CD4-positive, alpha-beta T cell (primary cell): ENCODE data around the gene SYTL4. TPM values are rescaled to one million over a fixed set of nuclear protein-coding genes. Genes with fewer than 3 reads are reported as not detected.

ENCODE experiments used
- ATAC-seq: fragments of 200-7000 bp; cut with Tn5 transposase; one replicate; pipeline ENCODE4 v1.10.0; 2022; ENCODE audit warnings: mild to moderate bottlenecking; ENCODE audit not compliant: poor library complexity
- CTCF ChIA-PET: fragments of 350-600 bp; sonication (Branson Sonifier 250); formaldehyde crosslinking; loops from one replicate; lab custom pipeline; 2021; ENCODE audit warnings: antibody characterized with exemption, inconsistent platforms; lab: Charles Lee
- POLR2A ChIA-PET: fragments of 350-600 bp; sonication (Branson Sonifier 250); formaldehyde crosslinking; loops from one replicate; lab custom pipeline; 2021; ENCODE audit warnings: antibody characterized with exemption, inconsistent platforms; lab: Charles Lee
- DNase-seq, 14 experiments: peaks; one replicate each; pipeline ENCODE4 v3.0.0-alpha.2; 2013 to 2020; ENCODE audit warnings: mixed read lengths in 2 of 14
- H3K27ac ChIP-seq, 2 donors: one replicate each; pipeline versions ENCODE4 v1.5.1 to v1.7.0; 2013; ENCODE audit warnings: low read length in 2 of 2, low read depth in 1 of 2, mild to moderate bottlenecking in 1 of 2
- H3K27me3 ChIP-seq, 2 experiments: 1 replicate in 1 of 2; 2 replicates in 1 of 2; pipeline versions ENCODE4 v1.6.1 to v1.7.0; 2013; ENCODE audit warnings: low read length in 2 of 2, control low read depth in 1 of 2, mild to moderate bottlenecking in 1 of 2, moderate library complexity in 1 of 2; ENCODE audit not compliant: insufficient read depth in 2 of 2, control insufficient read depth in 1 of 2
- H3K36me3 ChIP-seq: one replicate; pipeline ENCODE4 v1.6.1; 2013; ENCODE audit warnings: low read length, control low read depth; ENCODE audit not compliant: insufficient read depth
- H3K4me1 ChIP-seq: one replicate; pipeline ENCODE4 v1.6.1; 2013; ENCODE audit warnings: low read length, control low read depth; ENCODE audit not compliant: insufficient read depth
- H3K4me3 ChIP-seq: one replicate; pipeline ENCODE4 v1.5.1; 2013; ENCODE audit warnings: mild to moderate bottlenecking, low read length, moderate library complexity
- H3K9me3 ChIP-seq, 2 experiments: 1 replicate in 1 of 2; 2 replicates in 1 of 2; pipeline versions ENCODE4 v1.6.1 to v1.7.0; 2013; ENCODE audit warnings: low read length in 2 of 2, mild to moderate bottlenecking in 2 of 2, control low read depth in 1 of 2, moderate library complexity in 1 of 2; ENCODE audit not compliant: control insufficient read depth in 1 of 2, insufficient read depth in 1 of 2
- H3K27ac Mint-ChIP-seq: one replicate; pipeline ENCODE4 v1.8.0; 2020; ENCODE audit warnings: mixed read lengths
- H3K27me3 Mint-ChIP-seq: one replicate; pipeline ENCODE4 v1.8.0; 2021; ENCODE audit warnings: mixed read lengths
- H3K36me3 Mint-ChIP-seq: one replicate; pipeline ENCODE4 v1.8.0; 2021; ENCODE audit warnings: low read depth, mixed read lengths
- H3K4me1 Mint-ChIP-seq: one replicate; pipeline ENCODE4 v1.8.0; 2021; ENCODE audit warnings: low read depth, mixed read lengths
- H3K4me3 Mint-ChIP-seq: one replicate; pipeline ENCODE4 v1.8.0; 2020; ENCODE audit warnings: mild to moderate bottlenecking, mixed read lengths
- H3K9me3 Mint-ChIP-seq: one replicate; pipeline ENCODE4 v1.8.0; 2020; ENCODE audit warnings: mixed read lengths
- intact Hi-C, 2 experiments: fragments of 100-400 bp; cut with DNase I in 1 of 2; cut with micrococcal nuclease in 1 of 2; formaldehyde crosslinking; loops; one replicate each; pipeline versions ENCODE4 v1.15.1 to v1.9.0; 2023 to 2025; cut with DNase I, micrococcal nuclease
- total RNA-seq, 174 experiments: library from RNA in 2 of 174; stranded (reverse) in 2 of 174; gene quantifications; one replicate each; pipeline ENCODE4 v1.2.3 and lab custom pipeline; 2021 to 2026
- TF ChIP-seq, protein P1 (sequence below): fragments of 200-600 bp; IDR thresholded peaks from one replicate; pipeline ENCODE4 v1.8.0; 2022; ENCODE audit warnings: antibody characterized with exemption, mild to moderate bottlenecking

Gene SYTL4
- total RNA-seq, 2 experiments from 2014 or later = not detected

DNA sequence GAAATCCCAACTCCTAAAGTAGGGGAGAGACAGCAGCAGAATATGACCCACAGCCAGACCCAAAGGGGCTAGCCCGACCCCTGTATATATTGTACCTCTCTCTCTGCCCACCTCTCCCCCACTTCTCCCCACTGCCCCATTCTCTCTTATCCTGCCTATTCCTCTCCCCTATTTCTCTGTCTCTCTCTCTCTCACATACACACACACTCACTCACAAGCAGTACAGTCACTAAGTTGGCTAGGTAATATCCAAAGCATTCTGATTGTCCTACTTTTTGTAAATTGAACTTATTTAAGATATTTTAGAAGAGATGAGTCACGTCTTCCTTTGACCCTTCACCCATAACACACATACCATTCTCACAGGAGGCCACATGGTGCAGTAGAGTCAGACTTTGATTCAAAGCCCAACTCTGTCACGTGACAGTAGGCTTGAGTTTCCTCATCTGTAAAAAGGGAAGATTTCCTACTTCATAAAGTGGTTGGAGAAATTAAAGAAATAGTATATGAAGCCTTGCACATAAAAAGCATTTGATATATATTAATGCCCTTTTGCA is 58.4 kb downstream of the SYTL4 start:
- CTCF ChIA-PET = interaction anchor here (2.9 kb wide), 1 partner anchor 95 kb away, joined by 13 read pairs; no protein-coding TSS in a partner anchor

DNA sequence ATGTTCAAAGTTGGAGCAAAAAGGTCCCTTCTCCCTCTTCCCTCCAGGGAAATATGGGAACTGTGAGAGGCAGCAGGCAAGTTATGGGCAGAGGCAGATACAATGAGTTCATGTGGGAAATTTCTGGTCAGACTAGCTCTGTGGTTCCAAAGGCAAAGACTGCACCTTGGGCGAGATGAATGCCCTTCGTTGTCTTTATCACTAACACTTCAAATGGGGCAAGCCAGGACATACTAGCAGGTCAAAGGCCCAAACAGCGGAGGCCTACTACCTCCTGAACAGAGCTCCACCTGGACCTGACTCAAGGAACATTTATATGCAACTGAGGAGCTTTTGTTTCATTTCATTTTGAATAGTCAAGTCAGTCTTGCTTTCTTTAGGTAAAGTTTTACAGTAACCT is 59.0 kb downstream of the SYTL4 start:
- Mint-ChIP-seq H3K4me3 (no peak overlapping the region), H3K9me3 (no peaks in the 10 kb centered on the region), H3K4me1 (peaks cover 12% of the 10 kb centered on the region), H3K27me3 (peaks cover 4% of the 10 kb centered on the region), H3K36me3 (no peaks in the 10 kb centered on the region), H3K27ac (no peak overlapping the region)
- intact Hi-C loops = loop anchor here in 1 of 2 experiments (5.0 kb wide), 1 partner anchor 94 kb away; no protein-coding TSS in a partner anchor
- POLR2A ChIA-PET = no interaction called here
- H3K36me3 ChIP-seq = no peaks in the 10 kb centered on the region
- no peak overlapping the region for H3K27ac ChIP-seq
- CTCF ChIA-PET = interaction anchor here (2.9 kb wide), 1 partner anchor 96 kb away, joined by 13 read pairs; no protein-coding TSS in a partner anchor
- DNase-seq (no peak), ATAC-seq (no peak)
- no peaks in the 10 kb centered on the region for H3K9me3 ChIP-seq
- H3K4me1 ChIP-seq = no peaks in the 10 kb centered on the region
- H3K4me3 ChIP-seq = no peak overlapping the region
- TF ChIP-seq, protein P1, sequence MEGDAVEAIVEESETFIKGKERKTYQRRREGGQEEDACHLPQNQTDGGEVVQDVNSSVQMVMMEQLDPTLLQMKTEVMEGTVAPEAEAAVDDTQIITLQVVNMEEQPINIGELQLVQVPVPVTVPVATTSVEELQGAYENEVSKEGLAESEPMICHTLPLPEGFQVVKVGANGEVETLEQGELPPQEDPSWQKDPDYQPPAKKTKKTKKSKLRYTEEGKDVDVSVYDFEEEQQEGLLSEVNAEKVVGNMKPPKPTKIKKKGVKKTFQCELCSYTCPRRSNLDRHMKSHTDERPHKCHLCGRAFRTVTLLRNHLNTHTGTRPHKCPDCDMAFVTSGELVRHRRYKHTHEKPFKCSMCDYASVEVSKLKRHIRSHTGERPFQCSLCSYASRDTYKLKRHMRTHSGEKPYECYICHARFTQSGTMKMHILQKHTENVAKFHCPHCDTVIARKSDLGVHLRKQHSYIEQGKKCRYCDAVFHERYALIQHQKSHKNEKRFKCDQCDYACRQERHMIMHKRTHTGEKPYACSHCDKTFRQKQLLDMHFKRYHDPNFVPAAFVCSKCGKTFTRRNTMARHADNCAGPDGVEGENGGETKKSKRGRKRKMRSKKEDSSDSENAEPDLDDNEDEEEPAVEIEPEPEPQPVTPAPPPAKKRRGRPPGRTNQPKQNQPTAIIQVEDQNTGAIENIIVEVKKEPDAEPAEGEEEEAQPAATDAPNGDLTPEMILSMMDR = no peak
- H3K27me3 ChIP-seq = no peaks in the 10 kb centered on the region

More for the DNA sequence above, 58.4 kb downstream of the SYTL4 start:
- H3K36me3 Mint-ChIP-seq = no peaks in the 10 kb centered on the region
- H3K4me1 ChIP-seq = no peaks in the 10 kb centered on the region
- H3K4me1 Mint-ChIP-seq = peaks cover 12% of the 10 kb centered on the region
- no peak overlapping the region for H3K4me3 ChIP-seq
- DNase-seq = no peak
- no peak overlapping the region for H3K27ac ChIP-seq
- no peaks in the 10 kb centered on the region for H3K27me3 ChIP-seq
- POLR2A ChIA-PET = no interaction called here
- no peak overlapping the region for H3K27ac Mint-ChIP-seq
- no peaks in the 10 kb centered on the region for H3K9me3 ChIP-seq
- no peak for ATAC-seq
- H3K36me3 ChIP-seq = no peaks in the 10 kb centered on the region
- TF ChIP-seq, protein P1 = no peak
- peaks cover 4% of the 10 kb centered on the region for H3K27me3 Mint-ChIP-seq
- no peaks in the 10 kb centered on the region for H3K9me3 Mint-ChIP-seq
- no peak overlapping the region for H3K4me3 Mint-ChIP-seq
- intact Hi-C loops = loop anchor here in 1 of 2 experiments (5.0 kb wide), 1 partner anchor 94 kb away; no protein-coding TSS in a partner anchor

DNA sequence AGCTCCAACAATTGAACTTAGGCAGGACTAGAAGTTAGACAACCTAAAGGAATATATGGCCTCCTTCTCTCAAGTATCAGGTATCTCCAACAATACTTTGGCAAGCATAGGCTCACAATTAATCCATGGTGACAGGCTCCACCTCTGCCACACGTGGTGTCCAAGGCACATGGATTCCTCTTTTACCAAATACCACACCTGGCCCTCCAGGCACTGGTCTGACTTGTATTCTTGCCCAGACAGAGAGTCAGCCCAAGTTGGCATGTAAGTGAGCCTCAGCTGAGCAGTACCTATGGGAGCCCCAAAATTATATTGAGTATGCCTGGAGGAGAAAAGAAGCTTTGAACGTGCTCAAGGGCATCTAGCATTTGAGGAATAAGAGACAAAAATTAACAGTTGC is 68.3 kb downstream of the SYTL4 start:
- intact Hi-C loops = no loop called here
- ATAC-seq (no peak), DNase-seq (no peak)
- Histone ChIP-seq H3K4me3 (no peak overlapping the region), H3K27me3 (peaks cover 0 to 3% of the 10 kb centered on the region in 2 experiments), H3K27ac (no peak overlapping the region), H3K36me3 (no peaks in the 10 kb centered on the region), H3K4me1 (no peaks in the 10 kb centered on the region), H3K9me3 (no peaks in the 10 kb centered on the region)
- no peaks in the 10 kb centered on the region for H3K4me1 Mint-ChIP-seq
- H3K4me3 Mint-ChIP-seq = no peak overlapping the region
- H3K9me3 Mint-ChIP-seq = no peaks in the 10 kb centered on the region
- ChIA-PET POLR2A (no interaction called here), CTCF (no interaction called here)
- no peaks in the 10 kb centered on the region for H3K36me3 Mint-ChIP-seq
- H3K27ac Mint-ChIP-seq = no peak overlapping the region
- TF ChIP-seq, protein P1 = no peak
- peaks cover 11% of the 10 kb centered on the region for H3K27me3 Mint-ChIP-seq
